Measurements from ENCODE around the gene GLT1D1. TPM values are rescaled to one million over a fixed set of nuclear protein-coding genes. Genes with fewer than 3 reads are reported as not detected.
"Not testable (repeated sequence)": the region's sequence is repeated elsewhere in the genome, so short reads cannot be mapped to it uniquely, and the experiment has no call there.

Gene GLT1D1
- total RNA-seq, 2 experiments from 2014 or later, result 0.32 TPM; not detected in 1

GRCh38 chr12:128830505-128830893 lies 22.8 kb upstream of the GLT1D1 start:
- Histone ChIP-seq H3K36me3 (ENCODE audit: insufficient read depth, low read length) (peaks cover 8% of the 10 kb centered on the region), H3K4me3 (ENCODE audit: low read depth, low read length, poor library complexity, severe bottlenecking) (peak overlapping the region; percentile 33), H3K4me1 (ENCODE audit: insufficient read depth, low read length, poor library complexity, severe bottlenecking) (peaks cover 58% of the 10 kb centered on the region), H3K9me2 (ENCODE audit: insufficient read depth, low read length) (no peaks in the 10 kb centered on the region), H2AFZ (ENCODE audit: low read length) (peak overlapping the region; percentile 56; the same call in 1 of the 2 replicates), H4K20me1 (ENCODE audit: insufficient read depth, low read length) (no peaks in the 10 kb centered on the region), H3K27ac (ENCODE audit: low read depth, low read length, poor library complexity, severe bottlenecking) (peak overlapping the region; percentile 92), H3K4me2 (ENCODE audit: low read length) (peak overlapping the region; percentile 64), H3K9me3 (ENCODE audit: low read length) (peaks cover 9% of the 10 kb centered on the region; the same call in 1 of the 2 replicates), H3K79me2 (ENCODE audit: insufficient read depth, low read depth, low read length) (no peaks in the 10 kb centered on the region)
- DNase-seq (ENCODE audit: low spot score), result peak; percentile 81
- ChIA-PET CTCF (ENCODE audit: unreplicated experiment) (interaction anchor here (1.0 kb wide), 1 partner anchor 9 kb away, joined by 3 read pairs; no protein-coding TSS in a partner anchor), POLR2A (interaction anchor here (0.6 to 4.5 kb wide), 6 partner anchors 10 to 48 kb away, joined by 3 to 29 read pairs (median 8); no protein-coding TSS in a partner anchor)
- no TSS peak for BruUV-seq (replicated peaks)
- intact Hi-C loops (cut with micrococcal nuclease; ENCODE audit: unreplicated experiment), result loop anchor here (1.0 kb wide), 2 partner anchors 11 to 34 kb away; no protein-coding TSS in a partner anchor
- TF ChIP-seq CTCF (conservative IDR thresholded peaks at IDR 0.05; ENCODE audit: low read length) (no peak), EZH2phosphoT487 (IDR thresholded peaks at IDR 0.05; ENCODE audit: borderline replicate concordance, low read depth, low read length) (no peak)

- ChIA-PET POLR2A (no interaction called here), CTCF (ENCODE audit: unreplicated experiment) (no interaction called here)
- Histone ChIP-seq H3K9me2 (ENCODE audit: insufficient read depth, low read length) (no peaks in the 10 kb centered on the region), H3K4me2 (ENCODE audit: low read length) (no peak overlapping the region), H2AFZ (ENCODE audit: low read length) (no peak overlapping the region), H3K9me3 (ENCODE audit: low read length) (no peaks in the 10 kb centered on the region), H3K4me3 (ENCODE audit: low read depth, low read length, poor library complexity, severe bottlenecking) (no peak overlapping the region), H4K20me1 (ENCODE audit: insufficient read depth, low read length) (no peaks in the 10 kb centered on the region), H3K79me2 (ENCODE audit: insufficient read depth, low read depth, low read length) (no peaks in the 10 kb centered on the region), H3K36me3 (ENCODE audit: insufficient read depth, low read length) (no peaks in the 10 kb centered on the region; the same call in 1 of the 2 replicates), H3K27ac (ENCODE audit: low read depth, low read length, poor library complexity, severe bottlenecking) (no peak overlapping the region), H3K4me1 (ENCODE audit: insufficient read depth, low read length, poor library complexity, severe bottlenecking) (peaks cover 34% of the 10 kb centered on the region)
- no TSS peak for BruUV-seq (replicated peaks)
- intact Hi-C loops (cut with micrococcal nuclease; ENCODE audit: unreplicated experiment), result no loop called here
- no peak for TF ChIP-seq CTCF (conservative IDR thresholded peaks at IDR 0.05; ENCODE audit: low read length)
- TF ChIP-seq EZH2phosphoT487 (IDR thresholded peaks at IDR 0.05; ENCODE audit: borderline replicate concordance, low read depth, low read length), result no peak
- DNase-seq (ENCODE audit: low spot score), result no peak
Measured at GRCh38 chr12:128833418-128833817, 19.9 kb upstream of the GLT1D1 start.

- H3K27ac ChIP-seq (ENCODE audit: low read depth, low read length, poor library complexity, severe bottlenecking); H3K79me2 ChIP-seq (ENCODE audit: insufficient read depth, low read depth, low read length); BruUV-seq (replicated peaks); H3K9me3 ChIP-seq (ENCODE audit: low read length); intact Hi-C loops (cut with micrococcal nuclease; ENCODE audit: unreplicated experiment); DNase-seq (ENCODE audit: low spot score); H3K4me3 ChIP-seq (ENCODE audit: low read depth, low read length, poor library complexity, severe bottlenecking); CTCF ChIA-PET (ENCODE audit: unreplicated experiment); H3K9me2 ChIP-seq (ENCODE audit: insufficient read depth, low read length); H3K4me2 ChIP-seq (ENCODE audit: low read length); H4K20me1 ChIP-seq (ENCODE audit: insufficient read depth, low read length); H3K36me3 ChIP-seq (ENCODE audit: insufficient read depth, low read length); H2AFZ ChIP-seq (ENCODE audit: low read length): not testable (repeated sequence)
- peaks cover 33% of the 10 kb centered on the region for H3K4me1 ChIP-seq (ENCODE audit: insufficient read depth, low read length, poor library complexity, severe bottlenecking)
- POLR2A ChIA-PET, result interaction anchor here (0.8 to 1.4 kb wide), 3 partner anchors 18 to 578 kb away, joined by 3 to 5 read pairs (median 3); no protein-coding TSS in a partner anchor
Measured at GRCh38 chr12:128839885-128840284, 13.4 kb upstream of the GLT1D1 start.
